Adrenal gland (tissue), 12 donors: ENCODE results near the gene CHURC1. TPM values are rescaled to one million over a fixed set of nuclear protein-coding genes. Genes with fewer than 3 reads are reported as not detected.

Source experiments
- DNase-seq, 7 donors: peaks; one replicate each; pipeline ENCODE4 v3.0.0-alpha.2; 2019 to 2020
- H3K27ac ChIP-seq, 5 donors: fragments of 200-600 bp; sonication (generic) in 4 of 5; 1 replicate in 3 of 5; 2 replicates in 2 of 5; pipeline versions ENCODE4 v1.5.1 to v1.8.0; 2016 to 2020; ENCODE audit warnings: mild to moderate bottlenecking in 1 of 5
- H3K27me3 ChIP-seq: fragments of 200-600 bp; 2 replicates; pipeline ENCODE4 v1.8.0; 2021
- H3K36me3 ChIP-seq, 2 donors: fragments of 200-600 bp; replicated peaks in 1 of 2; 1 replicate in 1 of 2; 2 replicates in 1 of 2; pipeline versions ENCODE4 v1.5.1 to v1.8.0; 2018 to 2022
- H3K4me1 ChIP-seq, 2 donors: fragments of 200-600 bp; replicated peaks in 1 of 2; 1 replicate in 1 of 2; 2 replicates in 1 of 2; pipeline versions ENCODE4 v1.5.1 to v1.8.0; 2018 to 2021
- H3K4me3 ChIP-seq, 4 donors: fragments of 200-600 bp; sonication (generic) in 3 of 4; one replicate each; pipeline ENCODE4 v1.5.1; 2016 to 2018
- H3K9me3 ChIP-seq, 3 donors: fragments of 200-600 bp; sonication (generic) in 1 of 3; replicated peaks in 1 of 3; 1 replicate in 2 of 3; 2 replicates in 1 of 3; pipeline versions ENCODE4 v1.5.1 to v1.8.0; 2016 to 2021
- POLR2A ChIP-seq, 2 donors: fragments of 450-650 bp; IDR thresholded peaks; one replicate each; pipeline ENCODE4 v1.6.1; 2017; ENCODE audit warnings: antibody characterized with exemption in 2 of 2, mild to moderate bottlenecking in 2 of 2, moderate library complexity in 1 of 2
- WGBS, 4 donors: extraction: QIAGEN DNeasy Blood & Tissue Kit in 2 of 4; methylation state at CpG; one replicate each; pipeline versions ENCODE4 v1.1.5 to v1.1.7; 2013 to 2017; 5-methylcytosine and 5-hydroxymethylcytosine counted together
- intact Hi-C, 2 donors: fragments of 100-400 bp; cut with DNase I; formaldehyde crosslinking; loops; one replicate each; pipeline versions ENCODE4 v1.14.1 to v1.15.0; 2022 to 2023
- polyA plus RNA-seq, 3 donors: library from polyadenylated mRNA; stranded (reverse); fragments of 200-250 nt in 2 of 3; fragments of 350-450 nt in 1 of 3; fragmentation: Illumina TruSeq in 1 of 3; extraction: RNeasy Lipid Tissue Mini Kit (QIAGEN cat#74804) in 1 of 3; gene quantifications; one replicate each; pipeline ENCODE4 v1.2.3, GENCODE V29; 2013 to 2014
- total RNA-seq, 9 donors: library from RNA; depleted of rRNA in 4 of 9; stranded (reverse); fragments of >200 nt in 4 of 9; fragments of 120-200 nt in 1 of 9; fragmentation: NEBNext Ultra II Directional in 1 of 9; extraction: Animal tissue kit (Norgen Biotek cat#: 25700) in 1 of 9; gene quantifications; one replicate each; pipeline versions ENCODE4 v1.1.0 to v1.2.4, GENCODE V29; 2013 to 2023
- TF ChIP-seq, protein P1 (sequence below), 6 experiments: fragments of 450-650 bp in 4 of 6; fragments of 200-600 bp in 2 of 6; sonication (generic) in 1 of 6; IDR thresholded peaks; 1 replicate in 5 of 6; 2 replicates in 1 of 6; pipeline versions ENCODE4 v1.5.1 to v1.8.0; 2016 to 2021; ENCODE audit warnings: antibody characterized with exemption in 6 of 6, mild to moderate bottlenecking in 2 of 6, moderate library complexity in 1 of 6
- donor health status: healthy with polysubstance abuse.
- donor health status: Bipolar disorder and iron deficiency.
- donor health status: DM: yes; HTN: yes; CAD: no.
- donor health status: DM: no; HTN: no; CAD: no.
- donor health status: DM: no; HTN: no; CAD: no.
- donor health status: DM: yes; HTN: yes; CAD: no.

Gene CHURC1
- total and polyA plus RNA-seq, 12 donors: 36.7 to 101 (median 74.2) TPM

DNA sequence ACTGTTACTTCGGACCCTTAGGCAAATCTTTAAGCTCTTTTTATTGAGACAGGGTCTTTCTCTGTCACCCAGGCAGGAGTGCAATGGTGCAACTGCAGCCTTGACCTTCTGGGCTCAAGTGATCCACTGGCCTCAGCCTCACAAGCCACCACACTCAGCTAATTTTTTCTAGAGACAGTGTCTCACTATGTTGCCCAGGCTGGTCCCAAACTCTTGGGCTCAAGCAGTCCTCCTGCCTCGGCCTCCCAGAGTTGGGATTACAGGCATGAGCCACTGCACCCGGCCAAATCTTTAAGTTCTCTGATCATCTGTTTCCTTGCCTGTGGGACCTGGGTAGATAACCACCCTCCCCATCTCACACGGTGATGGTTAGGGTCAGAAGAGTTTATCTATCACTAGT, 30.6 kb downstream of the CHURC1 start:
- intact Hi-C loops: no loop called here
- WGBS, 4 donors: 84 to 98% (median 95%) methylated on average over 4 of the region's 4 CpGs
- peak in 1 of 7 donors; percentile 28 for DNase-seq
- no peak for TF ChIP-seq POLR2A (IDR thresholded peaks at IDR 0.05)
- TF ChIP-seq, protein P1, sequence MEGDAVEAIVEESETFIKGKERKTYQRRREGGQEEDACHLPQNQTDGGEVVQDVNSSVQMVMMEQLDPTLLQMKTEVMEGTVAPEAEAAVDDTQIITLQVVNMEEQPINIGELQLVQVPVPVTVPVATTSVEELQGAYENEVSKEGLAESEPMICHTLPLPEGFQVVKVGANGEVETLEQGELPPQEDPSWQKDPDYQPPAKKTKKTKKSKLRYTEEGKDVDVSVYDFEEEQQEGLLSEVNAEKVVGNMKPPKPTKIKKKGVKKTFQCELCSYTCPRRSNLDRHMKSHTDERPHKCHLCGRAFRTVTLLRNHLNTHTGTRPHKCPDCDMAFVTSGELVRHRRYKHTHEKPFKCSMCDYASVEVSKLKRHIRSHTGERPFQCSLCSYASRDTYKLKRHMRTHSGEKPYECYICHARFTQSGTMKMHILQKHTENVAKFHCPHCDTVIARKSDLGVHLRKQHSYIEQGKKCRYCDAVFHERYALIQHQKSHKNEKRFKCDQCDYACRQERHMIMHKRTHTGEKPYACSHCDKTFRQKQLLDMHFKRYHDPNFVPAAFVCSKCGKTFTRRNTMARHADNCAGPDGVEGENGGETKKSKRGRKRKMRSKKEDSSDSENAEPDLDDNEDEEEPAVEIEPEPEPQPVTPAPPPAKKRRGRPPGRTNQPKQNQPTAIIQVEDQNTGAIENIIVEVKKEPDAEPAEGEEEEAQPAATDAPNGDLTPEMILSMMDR (IDR thresholded peaks at IDR 0.05): no peak
- Histone ChIP-seq H3K4me3 (no peak overlapping the region), H3K36me3 (peaks cover 0 to 6% of the 10 kb centered on the region in 2 donors), H3K9me3 (no peaks in the 10 kb centered on the region), H3K27me3 (no peaks in the 10 kb centered on the region), H3K4me1 (peaks cover 4% of the 10 kb centered on the region in 2 donors), H3K27ac (no peak overlapping the region)

DNA sequence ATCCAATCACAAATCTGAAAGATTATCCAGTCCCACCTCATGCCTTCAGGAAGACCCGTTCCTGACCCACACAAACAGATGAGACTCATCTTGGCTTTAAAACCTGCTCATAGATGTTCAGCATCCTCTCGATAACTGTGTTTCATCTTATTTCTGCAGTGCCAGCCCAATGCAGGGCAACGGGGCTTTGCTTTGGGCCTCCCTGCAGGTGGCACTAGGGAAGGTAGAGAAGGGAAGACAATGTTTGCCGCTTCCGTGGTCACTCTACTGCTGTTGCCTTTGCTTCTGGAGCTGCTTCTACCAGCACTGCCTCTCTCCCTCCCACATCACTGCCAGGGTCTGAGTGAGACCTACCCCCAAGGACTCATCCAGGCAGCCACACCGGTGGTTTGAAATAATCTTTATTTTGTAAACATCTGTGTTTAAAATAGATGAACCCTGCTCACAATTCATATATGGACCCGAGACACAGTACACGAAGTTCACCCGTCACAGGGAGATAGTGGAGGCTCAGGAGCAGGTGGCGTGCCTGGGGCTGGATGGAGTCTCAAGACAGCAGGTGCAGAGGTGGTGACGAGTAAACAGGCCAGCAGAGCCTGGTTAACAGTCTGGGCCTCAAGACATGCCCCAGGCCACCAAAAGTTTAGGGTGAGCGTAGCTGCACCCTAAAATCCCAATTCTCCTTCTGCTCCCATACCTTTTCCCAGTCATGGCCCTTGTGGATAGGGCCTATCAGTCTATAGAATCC, 31.4 kb downstream of the CHURC1 start:
- intact Hi-C loops: no loop called here
- no peaks in the 10 kb centered on the region for H3K27me3 ChIP-seq
- H3K9me3 ChIP-seq: no peaks in the 10 kb centered on the region
- H3K4me3 ChIP-seq: no peak overlapping the region
- 94 to 97% (median 96%) methylated on average over 12 of the region's 12 CpGs for WGBS, 4 donors
- no peaks in the 10 kb centered on the region for H3K4me1 ChIP-seq
- peaks cover 0 to 6% of the 10 kb centered on the region in 2 donors for H3K36me3 ChIP-seq
- no peak overlapping the region for H3K27ac ChIP-seq
- TF ChIP-seq, protein P1 (IDR thresholded peaks at IDR 0.05): no peak
- no peak for TF ChIP-seq POLR2A (IDR thresholded peaks at IDR 0.05)
- DNase-seq: peak in 1 of 7 donors; percentile 46

DNA sequence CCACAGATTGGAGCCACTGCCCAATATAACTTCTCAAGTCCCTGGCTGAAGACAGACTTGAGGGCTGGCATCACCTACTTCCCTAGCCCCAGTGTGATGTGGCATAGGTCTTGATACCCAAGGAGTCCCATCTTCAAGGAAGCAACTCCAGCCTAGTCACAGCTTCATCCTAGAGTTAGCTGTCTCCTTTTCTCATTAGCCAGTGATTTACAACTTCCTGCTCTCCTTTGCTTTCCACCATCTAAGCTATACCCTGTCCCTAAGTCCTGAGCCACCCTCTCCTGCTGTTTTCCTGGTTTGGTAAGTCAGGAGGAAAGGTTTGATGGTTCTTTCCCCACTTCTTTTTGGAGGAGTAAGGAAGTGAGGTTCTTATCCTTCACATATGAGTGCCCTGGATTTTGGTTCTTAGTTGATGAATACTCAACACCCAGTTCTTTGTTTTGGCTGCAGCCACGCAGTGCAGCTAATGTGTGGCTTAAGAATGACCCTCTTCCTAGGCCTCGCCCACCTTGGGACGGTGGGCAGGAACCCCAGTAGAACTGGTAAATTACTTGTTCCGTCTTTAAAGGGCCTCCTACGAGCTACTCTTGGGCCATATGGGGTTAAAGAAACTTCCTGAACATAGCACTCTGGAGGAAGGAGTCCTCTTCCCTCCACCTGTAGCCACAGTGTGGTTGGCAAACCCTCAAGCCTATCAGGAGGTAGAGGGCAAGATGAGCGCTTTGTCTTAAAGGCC, 32.2 kb downstream of the CHURC1 start:
- intact Hi-C loops: no loop called here
- H3K27me3 ChIP-seq: no peaks in the 10 kb centered on the region
- peaks cover 0 to 6% of the 10 kb centered on the region in 2 donors for H3K36me3 ChIP-seq
- peak in 1 of 7 donors; percentile 35 for DNase-seq
- 83 to 96% (median 84%) methylated on average over 6 of the region's 6 CpGs for WGBS, 4 donors
- no peak overlapping the region for H3K4me3 ChIP-seq
- no peaks in the 10 kb centered on the region for H3K9me3 ChIP-seq
- H3K4me1 ChIP-seq: no peaks in the 10 kb centered on the region
- no peak overlapping the region for H3K27ac ChIP-seq
- no peak for TF ChIP-seq POLR2A (IDR thresholded peaks at IDR 0.05)
- TF ChIP-seq, protein P1 (IDR thresholded peaks at IDR 0.05): no peak
